Pons (tissue), 1 donor: ENCODE data around the gene AARS2.

Source experiments
- DNase-seq: peaks from one replicate; pipeline ENCODE4 v3.0.0-alpha.2; 2016; ENCODE audit warnings: low spot score

AARS2 gene

GRCh38 chr6:44262467-44263353 lies 50.4 kb downstream of the AARS2 start:
- no peak for DNase-seq

DNA sequence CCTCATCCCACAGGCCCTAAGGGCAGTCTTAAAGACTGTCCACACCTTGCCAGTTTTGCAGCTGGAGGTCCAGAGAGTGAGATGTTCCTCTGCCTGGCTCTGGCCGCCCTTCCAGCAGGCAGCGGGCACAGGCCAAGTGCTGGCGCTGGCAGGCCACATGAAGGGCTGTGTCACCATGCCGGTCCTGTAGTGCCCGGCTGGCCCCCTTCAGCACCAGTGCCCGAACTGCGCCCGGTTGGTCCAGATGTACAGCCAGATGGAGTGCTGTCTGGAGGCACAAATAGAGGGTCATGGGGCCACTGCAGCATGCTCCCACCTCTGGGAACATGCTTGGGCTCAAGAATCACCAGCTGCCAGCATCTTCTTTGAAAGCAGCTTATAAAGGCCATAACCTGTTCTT lies 51.6 kb downstream of the AARS2 start:
- DNase-seq: no peak

DNA sequence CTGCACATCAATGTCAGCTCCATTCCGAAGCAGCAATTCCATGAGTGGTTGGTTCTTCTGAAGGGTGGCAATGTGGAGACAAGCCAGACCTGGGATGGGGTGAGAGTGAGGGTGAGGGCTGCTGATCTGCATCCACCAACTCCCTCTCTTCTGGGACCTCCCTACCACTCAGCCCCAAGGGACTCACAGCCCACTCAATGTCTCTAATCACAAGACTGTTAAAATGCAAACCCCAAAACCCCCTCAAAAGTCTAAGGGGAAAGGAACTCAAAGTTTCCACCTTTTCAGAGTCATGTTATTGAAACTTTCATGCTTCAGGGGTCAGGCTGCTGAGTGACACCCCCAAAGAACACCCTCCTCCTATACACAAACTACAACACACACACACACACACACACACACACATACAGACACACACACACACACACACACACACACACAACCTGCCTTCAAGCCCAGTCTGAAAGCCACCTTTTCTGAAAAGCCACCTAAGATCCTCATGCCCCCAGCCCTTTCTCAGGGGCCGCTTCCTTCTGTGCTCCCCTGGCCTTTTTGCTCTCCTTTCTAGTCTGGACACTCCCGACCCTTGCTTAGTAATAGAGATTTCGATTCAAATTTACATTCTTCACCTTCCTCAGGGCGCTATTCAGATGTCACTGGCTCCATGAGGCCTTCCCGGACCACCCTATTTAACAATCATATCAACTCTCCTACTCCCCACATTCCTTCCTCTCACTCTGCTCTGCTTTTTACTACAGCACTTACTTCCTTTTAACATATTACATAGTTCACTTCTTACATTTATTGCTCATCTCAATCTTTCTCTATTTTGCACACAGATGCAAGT lies 52.5 kb downstream of the AARS2 start:
- no peak for DNase-seq

GRCh38 chr6:44260011-44260410 lies 53.1 kb downstream of the AARS2 start:
- DNase-seq: no peak

GRCh38 chr6:44258921-44259320 lies 54.2 kb downstream of the AARS2 start:
- no peak for DNase-seq

DNA sequence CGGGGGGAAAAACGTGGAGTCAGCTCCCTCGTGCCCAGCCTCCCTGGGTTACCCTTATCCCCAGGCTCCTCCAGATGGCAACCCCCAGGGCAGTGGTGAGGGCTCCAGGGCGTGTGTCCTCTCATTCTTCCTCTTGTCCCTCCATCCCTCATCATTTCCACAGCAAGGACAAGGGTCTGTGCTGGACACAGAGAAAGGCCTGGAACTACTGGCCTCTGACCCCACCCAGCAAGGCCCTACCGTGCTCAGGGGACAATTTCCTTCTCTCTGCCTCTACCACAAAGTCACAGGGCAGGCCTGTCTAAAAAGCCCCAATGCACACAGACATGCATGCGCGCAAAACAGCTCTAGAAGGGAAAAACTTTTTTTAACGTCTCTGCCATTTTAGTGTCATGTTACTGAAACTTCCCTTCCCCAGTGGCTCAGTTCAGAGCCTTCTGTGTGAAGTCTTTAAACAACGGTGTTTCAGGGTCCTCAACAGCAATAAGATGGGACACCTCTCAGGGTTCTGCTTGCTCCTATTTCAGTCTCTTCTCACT lies 54.8 kb downstream of the AARS2 start:
- no peak for DNase-seq

DNA sequence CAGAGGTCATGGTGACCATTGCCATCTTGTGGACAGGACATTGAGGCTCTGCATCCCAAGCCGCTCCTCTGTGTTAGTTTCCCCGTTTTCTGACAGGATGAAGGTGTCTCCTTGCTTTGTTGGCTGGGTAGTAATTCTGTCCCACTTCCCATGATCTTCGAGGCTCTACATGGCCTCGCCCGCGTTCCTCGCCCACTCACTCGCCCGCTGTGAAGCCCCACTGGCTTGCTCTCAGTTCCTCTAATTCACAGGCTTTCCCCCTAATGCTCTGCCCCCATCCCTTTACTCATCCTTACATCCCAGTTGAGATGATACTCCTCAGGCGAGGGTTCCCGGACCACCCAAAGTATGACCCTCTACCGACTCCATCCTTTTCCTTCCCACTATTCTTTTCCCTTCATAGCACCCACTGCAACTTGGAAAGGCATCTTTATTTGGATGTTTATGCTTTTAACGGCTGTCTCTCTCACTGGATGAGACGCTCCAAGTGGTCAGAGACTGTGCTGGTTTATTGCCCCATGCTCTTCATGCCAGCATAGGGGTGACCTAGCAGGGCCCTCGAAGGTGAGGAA lies 55.3 kb downstream of the AARS2 start:
- DNase-seq: peak; percentile 24

GRCh38 chr6:44257025-44257752 lies 56.0 kb downstream of the AARS2 start, which contains the start of gene SLC35B2:
SLC35B2 (minus strand) TSS chr6:44257528; CDS start chr6:44257410, 118 bp downstream.
- DNase-seq: peak; percentile 92

- no peak for DNase-seq
Observed at GRCh38 chr6:44256775-44257024, 56.4 kb downstream of the AARS2 start.

- no peak for DNase-seq
Observed at GRCh38 chr6:44255871-44256774, 57.0 kb downstream of the AARS2 start.

GRCh38 chr6:44255105-44255808 lies 57.9 kb downstream of the AARS2 start:
- no peak for DNase-seq

- peak; percentile 37 for DNase-seq
Observed at GRCh38 chr6:44254191-44255104, 58.7 kb downstream of the AARS2 start.

- DNase-seq: peak; percentile 43
Observed at GRCh38 chr6:44253307-44254101, 59.6 kb downstream of the AARS2 start.

- DNase-seq: peak; percentile 24
Observed at GRCh38 chr6:44251576-44252524, 61.3 kb downstream of the AARS2 start.

DNA sequence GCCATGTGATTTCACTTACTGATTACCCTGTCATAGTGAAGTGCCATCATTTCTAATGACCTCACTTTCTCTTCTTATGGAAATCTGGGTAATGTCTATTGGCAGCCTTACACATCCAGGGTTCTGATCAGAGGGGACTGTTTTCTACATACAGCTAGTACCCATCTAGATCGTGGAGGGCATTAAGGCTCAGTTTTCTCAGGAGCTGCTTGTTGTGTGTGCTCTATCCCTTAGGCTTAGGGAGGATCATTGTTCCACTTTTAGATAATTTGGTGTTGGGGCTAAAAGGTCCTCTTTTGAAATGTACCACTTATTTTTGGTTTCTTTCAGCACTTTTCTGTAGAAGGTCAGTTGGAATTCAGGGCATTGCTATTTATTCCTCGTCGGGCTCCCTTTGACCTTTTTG lies 62.4 kb downstream of the AARS2 start:
- DNase-seq: no peak

GRCh38 chr6:44250067-44250717 lies 63.0 kb downstream of the AARS2 start:
- DNase-seq: peak; percentile 46
